GM19099 (cell line): ENCODE data around the gene MRPS21.

Experiments used
- POLR2A ChIP-seq: IDR thresholded peaks from 3 replicates; pipeline ENCODE4 v1.6.1; 2011; ENCODE audit warnings: low read depth; ENCODE audit not compliant: insufficient read length; ENCODE audit errors: extremely low read depth

The MRPS21 gene

GRCh38 chr1:150293433-150294253, at the start of gene MRPS21:
Gene MRPS21, plus strand, starts transcription at chr1:150293861. Its CDS starts 506 bp downstream, at chr1:150294367.
- peak; percentile 92 for TF ChIP-seq POLR2A

GRCh38 chr1:150249936-150250335, 43.7 kb upstream of the MRPS21 start:
- no peak for TF ChIP-seq POLR2A

- no peak for TF ChIP-seq POLR2A
These were observed 37.5 kb upstream of the MRPS21 start for GRCh38 chr1:150256198-150256553.

GRCh38 chr1:150256554-150257341, 36.9 kb upstream of the MRPS21 start:
- no peak for TF ChIP-seq POLR2A

- TF ChIP-seq POLR2A = no peak
These were observed 35.8 kb upstream of the MRPS21 start, which contains the start of gene CA14 for GRCh38 chr1:150257624-150258585. Gene CA14, plus strand, starts transcription at chr1:150257774. Its CDS starts 355 bp downstream, at chr1:150258129.

GRCh38 chr1:150259217-150259616, 34.4 kb upstream of the MRPS21 start:
- no peak for TF ChIP-seq POLR2A

- no peak for TF ChIP-seq POLR2A
These were observed 33.6 kb upstream of the MRPS21 start for GRCh38 chr1:150259758-150260669.

GRCh38 chr1:150261367-150261766, 32.3 kb upstream of the MRPS21 start:
- no peak for TF ChIP-seq POLR2A

- peak; percentile 13 for TF ChIP-seq POLR2A
These were observed 31.0 kb upstream of the MRPS21 start for GRCh38 chr1:150262388-150263320.

GRCh38 chr1:150263549-150263948, 30.1 kb upstream of the MRPS21 start:
- no peak for TF ChIP-seq POLR2A

- TF ChIP-seq POLR2A = no peak
These were observed 25.8 kb upstream of the MRPS21 start for GRCh38 chr1:150267896-150268295.

- TF ChIP-seq POLR2A = no peak
These were observed 25.3 kb upstream of the MRPS21 start for GRCh38 chr1:150268340-150268704.
